Neutrophil (primary cell): ENCODE measurements around the gene SNRPE.

Experiments
- H3K27ac ChIP-seq: fragments of 200-600 bp; sonication (generic); 2 replicates; pipeline ENCODE4 v1.5.1; 2016; ENCODE audit warnings: mild to moderate bottlenecking, moderate library complexity
- H3K27me3 ChIP-seq: fragments of 200-600 bp; sonication (generic); 2 replicates; pipeline ENCODE4 v1.6.0; 2016; ENCODE audit warnings: mild to moderate bottlenecking
- H3K36me3 ChIP-seq: fragments of 200-600 bp; sonication (generic); 2 replicates; pipeline ENCODE4 v1.5.1; 2017
- H3K4me1 ChIP-seq, 2 experiments: fragments of 200-600 bp in 1 of 2; sonication (generic) in 1 of 2; 1 replicate in 1 of 2; 2 replicates in 1 of 2; pipeline versions ENCODE4 v1.5.1 to v1.6.1; 2013 to 2016; ENCODE audit warnings: low read depth in 1 of 2, low read length in 1 of 2, mild to moderate bottlenecking in 1 of 2, moderate library complexity in 1 of 2; ENCODE audit not compliant: control insufficient read depth in 1 of 2, insufficient read depth in 1 of 2
- H3K4me3 ChIP-seq, 2 experiments: fragments of 200-600 bp in 1 of 2; sonication (generic) in 1 of 2; 1 replicate in 1 of 2; 2 replicates in 1 of 2; pipeline ENCODE4 v1.5.1; 2013 to 2016; ENCODE audit warnings: low read depth in 1 of 2, low read length in 1 of 2, mild to moderate bottlenecking in 1 of 2, moderate library complexity in 1 of 2
- H3K9me3 ChIP-seq: fragments of 200-600 bp; sonication (generic); 2 replicates; pipeline ENCODE4 v1.5.1; 2016
- CTCF ChIP-seq: fragments of 200-600 bp; sonication (generic); IDR thresholded peaks from 2 replicates; pipeline ENCODE4 v1.5.1; 2016; ENCODE audit warnings: antibody characterized with exemption

Gene SNRPE

GRCh38 chr1:203911806-203912205, 50.4 kb downstream of the SNRPE start:
- Histone ChIP-seq H3K36me3 (no peaks in the 10 kb centered on the region), H3K9me3 (no peaks in the 10 kb centered on the region), H3K27me3 (no peaks in the 10 kb centered on the region), H3K4me1 (no peaks in the 10 kb centered on the region), H3K4me3 (no peak overlapping the region), H3K27ac (no peak overlapping the region)
- no peak for TF ChIP-seq CTCF

- Histone ChIP-seq H3K27ac (no peak overlapping the region), H3K4me1 (no peaks in the 10 kb centered on the region), H3K27me3 (no peaks in the 10 kb centered on the region), H3K9me3 (no peaks in the 10 kb centered on the region), H3K36me3 (no peaks in the 10 kb centered on the region), H3K4me3 (no peak overlapping the region)
- no peak for TF ChIP-seq CTCF
Measured at GRCh38 chr1:203913073-203913521, 51.7 kb downstream of the SNRPE start.

- H3K27me3 ChIP-seq, result no peaks in the 10 kb centered on the region
- no peak for TF ChIP-seq CTCF
- H3K36me3 ChIP-seq, result no peaks in the 10 kb centered on the region
- no peaks in the 10 kb centered on the region for H3K9me3 ChIP-seq
- H3K27ac ChIP-seq, result no peak overlapping the region
- no peaks in the 10 kb centered on the region for H3K4me1 ChIP-seq
- no peak overlapping the region for H3K4me3 ChIP-seq
Measured at GRCh38 chr1:203914292-203914691, 52.9 kb downstream of the SNRPE start.

- Histone ChIP-seq H3K27ac (no peak overlapping the region), H3K4me1 (no peaks in the 10 kb centered on the region), H3K9me3 (no peaks in the 10 kb centered on the region), H3K27me3 (no peaks in the 10 kb centered on the region), H3K36me3 (no peaks in the 10 kb centered on the region), H3K4me3 (no peak overlapping the region)
- TF ChIP-seq CTCF, result no peak
Measured at GRCh38 chr1:203915811-203916210, 54.4 kb downstream of the SNRPE start.

- no peaks in the 10 kb centered on the region for H3K4me1 ChIP-seq
- no peak overlapping the region for H3K27ac ChIP-seq
- H3K27me3 ChIP-seq, result no peaks in the 10 kb centered on the region
- TF ChIP-seq CTCF, result no peak
- H3K36me3 ChIP-seq, result no peaks in the 10 kb centered on the region
- H3K4me3 ChIP-seq, result no peak overlapping the region
- H3K9me3 ChIP-seq, result no peaks in the 10 kb centered on the region
Measured at GRCh38 chr1:203916756-203917155, 55.4 kb downstream of the SNRPE start.
